A172 (cell line): ENCODE results near the gene TNFRSF12A. TPM values are rescaled to one million over a fixed set of nuclear protein-coding genes. Genes with fewer than 3 reads are reported as not detected.

Experiments
- DNase-seq: peaks from one replicate; pipeline ENCODE4 v3.0.0-alpha.2; 2015; ENCODE audit warnings: low spot score
- total RNA-seq: library from RNA; depleted of rRNA; stranded (reverse); fragments of >200 nt; shearing (Covaris generic); gene quantifications from 2 replicates; pipeline ENCODE4 v1.2.3, GENCODE V29; 2014

Gene TNFRSF12A
- total RNA-seq, 1 experiment from 2014 or later = 551 TPM

DNA sequence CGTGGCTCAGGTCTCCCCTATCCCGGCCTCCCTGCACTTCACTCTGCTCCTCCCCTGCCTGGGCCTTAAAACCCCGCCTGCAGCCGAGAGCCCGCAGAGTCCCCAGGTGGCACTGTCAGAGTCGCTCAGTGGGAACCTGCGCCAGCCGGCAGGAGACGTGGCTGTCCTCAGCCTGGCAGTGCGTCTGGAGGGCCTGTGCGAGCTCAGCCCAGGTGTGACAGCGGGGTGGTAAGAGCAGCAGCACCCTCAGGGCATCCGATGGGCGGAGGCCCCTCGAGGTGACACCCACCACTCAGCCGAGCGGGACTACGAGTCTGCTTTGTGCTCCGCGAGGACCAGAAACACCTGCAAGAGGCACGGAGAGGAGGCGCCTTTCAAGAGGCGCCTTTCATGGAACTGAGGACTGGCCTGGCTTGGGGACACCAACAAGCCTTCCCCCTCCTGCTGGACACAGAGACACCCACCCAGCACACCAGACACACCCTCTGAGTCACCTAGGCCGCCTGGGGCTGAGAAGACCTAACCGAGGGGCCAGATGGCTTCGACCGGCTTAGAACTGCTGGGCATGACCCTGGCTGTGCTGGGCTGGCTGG is 7.2 kb upstream of the TNFRSF12A start, which contains the start of gene CLDN9:
TSS of gene CLDN9 (plus strand) at position 96 of the 593 bp plus-strand sequence. CDS start at position 536, 440 bp downstream.
- peak; percentile 67 for DNase-seq

DNA sequence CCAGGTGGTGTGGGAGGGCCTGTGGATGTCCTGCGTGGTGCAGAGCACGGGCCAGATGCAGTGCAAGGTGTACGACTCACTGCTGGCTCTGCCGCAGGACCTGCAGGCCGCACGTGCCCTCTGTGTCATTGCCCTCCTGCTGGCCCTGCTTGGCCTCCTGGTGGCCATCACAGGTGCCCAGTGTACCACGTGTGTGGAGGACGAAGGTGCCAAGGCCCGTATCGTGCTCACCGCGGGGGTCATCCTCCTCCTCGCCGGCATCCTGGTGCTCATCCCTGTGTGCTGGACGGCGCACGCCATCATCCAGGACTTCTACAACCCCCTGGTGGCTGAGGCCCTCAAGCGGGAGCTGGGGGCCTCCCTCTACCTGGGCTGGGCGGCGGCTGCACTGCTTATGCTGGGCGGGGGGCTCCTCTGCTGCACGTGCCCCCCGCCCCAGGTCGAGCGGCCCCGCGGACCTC is 6.6 kb upstream of the TNFRSF12A start:
- DNase-seq = peak; percentile 55

DNA sequence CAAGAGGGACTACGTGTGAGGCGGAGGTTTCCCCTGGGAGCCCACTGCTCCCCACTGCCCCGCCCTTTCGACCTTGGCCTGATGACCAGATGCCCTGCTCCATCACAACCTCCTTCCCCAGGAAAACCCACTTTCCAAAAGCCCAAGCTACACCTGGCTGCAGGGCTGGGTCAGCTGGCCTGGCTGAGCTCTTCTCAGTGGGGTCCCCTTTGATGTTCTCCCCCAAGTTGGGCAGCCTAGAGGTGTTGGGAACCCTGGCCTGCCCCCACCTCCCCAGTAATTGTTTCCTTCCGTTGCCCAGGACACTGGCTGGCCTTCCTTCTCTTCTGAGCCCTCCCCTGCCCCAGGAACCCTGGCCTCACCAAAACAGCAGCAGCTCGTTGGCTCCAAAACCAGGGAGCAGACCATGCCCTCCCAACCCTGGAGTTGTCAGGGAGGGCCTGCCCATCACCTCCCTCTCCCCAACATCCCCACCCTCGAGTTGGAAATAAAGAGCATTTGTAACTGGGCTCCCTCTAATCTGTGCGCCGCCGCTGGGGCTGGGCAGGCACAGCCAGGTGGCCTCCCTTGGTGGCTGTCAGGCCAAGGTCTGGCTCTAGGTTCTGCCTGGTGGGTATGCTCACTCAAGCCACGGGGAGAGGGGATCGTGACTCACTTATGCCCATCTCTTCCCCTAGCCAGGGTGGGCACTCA is 6.0 kb upstream of the TNFRSF12A start:
- DNase-seq = no peak

DNA sequence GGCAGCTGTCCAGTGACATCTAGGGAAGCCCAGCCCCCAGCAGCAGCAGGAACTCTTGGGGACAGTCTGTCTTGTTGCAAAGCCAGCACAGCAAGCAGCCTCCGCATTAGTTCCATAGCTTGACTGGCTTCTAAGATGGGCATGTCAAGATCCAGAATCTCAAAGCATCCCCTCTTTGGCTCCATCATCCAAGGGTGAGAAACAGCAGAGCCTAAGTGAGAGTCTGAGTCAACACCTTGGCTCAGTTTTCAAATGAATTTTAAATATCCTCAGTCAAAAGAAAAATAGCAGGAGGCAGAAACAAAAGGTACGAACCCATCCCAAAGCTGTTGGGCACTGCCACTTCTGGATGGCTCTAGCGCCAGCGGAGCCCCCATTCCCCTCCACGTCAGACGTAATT is 5.2 kb upstream of the TNFRSF12A start:
- no peak for DNase-seq

DNA sequence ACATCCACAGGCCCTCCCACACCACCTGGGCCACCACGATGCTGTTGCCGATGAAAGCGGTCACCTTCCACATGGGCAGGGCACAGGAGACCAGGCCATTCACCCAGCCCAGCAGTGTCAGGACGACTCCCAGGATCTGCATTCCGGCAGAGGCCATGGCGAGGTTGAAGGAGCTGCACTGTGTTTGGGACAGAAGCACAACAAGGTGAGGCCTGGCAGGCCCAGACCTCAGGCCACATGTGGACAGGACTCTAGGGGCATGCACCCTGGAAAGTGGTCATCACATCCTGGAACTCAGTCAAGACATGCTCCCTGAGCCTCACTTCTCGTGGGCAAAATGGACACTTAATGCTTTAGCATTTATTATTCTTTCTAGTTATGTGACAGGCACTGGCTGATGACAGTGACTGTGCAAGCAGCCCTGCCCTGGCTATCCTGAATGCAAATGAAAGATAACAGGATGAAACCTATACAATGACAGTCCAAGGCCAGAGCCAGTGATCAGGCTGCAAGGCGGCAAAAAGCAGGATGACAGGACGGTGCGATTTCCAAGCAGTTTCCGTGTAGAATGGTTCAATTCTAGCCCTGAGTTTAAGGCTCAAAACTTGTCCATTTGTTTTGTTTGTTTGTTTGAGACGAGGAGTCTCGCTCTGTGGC is 4.2 kb upstream of the TNFRSF12A start:
- DNase-seq = no peak

DNA sequence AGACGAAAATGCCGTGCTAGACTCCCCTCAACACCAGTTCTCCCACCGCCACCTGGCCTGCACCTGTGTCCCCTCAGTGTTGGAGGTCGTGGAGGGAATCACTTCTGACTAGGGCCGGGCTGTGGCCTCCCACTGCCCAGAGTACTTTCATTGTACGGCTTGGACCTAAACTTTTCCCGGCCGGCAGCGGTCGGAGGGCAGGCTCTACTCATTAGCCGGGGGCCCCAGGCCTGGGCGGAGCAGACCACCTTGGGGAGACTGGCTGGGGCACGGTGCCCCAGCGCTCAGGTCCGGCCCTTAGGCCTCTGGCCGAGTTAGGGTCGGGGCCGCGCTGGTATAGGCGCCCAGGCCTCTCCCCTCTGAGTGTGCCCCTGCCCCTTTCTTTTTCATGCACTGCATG is 2.8 kb upstream of the TNFRSF12A start:
- no peak for DNase-seq

DNA sequence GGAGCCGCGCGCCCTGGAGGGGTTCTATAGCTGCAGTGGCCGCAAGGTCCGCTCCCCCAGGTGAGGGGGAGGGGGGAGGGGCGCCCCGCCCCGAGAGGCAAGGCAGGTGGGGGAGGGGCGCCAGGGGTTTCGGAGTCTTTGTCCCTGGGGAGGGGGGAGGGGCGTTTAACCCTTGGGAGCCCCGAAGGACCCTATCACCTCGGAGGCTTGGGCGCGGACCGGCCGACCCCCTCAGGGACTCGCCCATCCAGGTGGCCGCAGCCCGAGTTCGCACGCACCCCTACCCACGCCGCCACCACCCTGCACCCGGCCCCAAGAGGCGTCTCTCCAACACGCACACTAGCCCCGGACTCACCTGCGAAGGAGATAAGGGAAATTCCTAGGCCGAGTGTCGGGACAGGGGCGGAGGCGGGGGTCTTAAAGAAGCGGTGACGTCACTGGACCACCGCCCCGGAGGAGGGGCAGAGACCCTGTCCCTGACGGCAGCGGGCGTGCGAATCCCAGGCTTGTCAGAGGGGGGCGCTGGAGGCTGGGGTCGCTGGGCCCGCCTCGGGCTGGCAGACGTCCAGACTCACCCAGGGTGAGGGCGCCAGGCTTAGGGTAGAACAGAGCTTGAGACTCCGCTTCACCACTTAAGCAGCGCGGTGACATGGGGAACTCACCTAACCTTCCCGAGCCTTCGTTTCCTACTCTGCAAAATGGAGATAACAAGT is 2.2 kb upstream of the TNFRSF12A start, which contains the start of gene CLDN6:
TSS of gene CLDN6 (minus strand) at position 390 of the 713 bp plus-strand sequence. CDS start 2,162 bp downstream, outside the sequence.
- DNase-seq = no peak

DNA sequence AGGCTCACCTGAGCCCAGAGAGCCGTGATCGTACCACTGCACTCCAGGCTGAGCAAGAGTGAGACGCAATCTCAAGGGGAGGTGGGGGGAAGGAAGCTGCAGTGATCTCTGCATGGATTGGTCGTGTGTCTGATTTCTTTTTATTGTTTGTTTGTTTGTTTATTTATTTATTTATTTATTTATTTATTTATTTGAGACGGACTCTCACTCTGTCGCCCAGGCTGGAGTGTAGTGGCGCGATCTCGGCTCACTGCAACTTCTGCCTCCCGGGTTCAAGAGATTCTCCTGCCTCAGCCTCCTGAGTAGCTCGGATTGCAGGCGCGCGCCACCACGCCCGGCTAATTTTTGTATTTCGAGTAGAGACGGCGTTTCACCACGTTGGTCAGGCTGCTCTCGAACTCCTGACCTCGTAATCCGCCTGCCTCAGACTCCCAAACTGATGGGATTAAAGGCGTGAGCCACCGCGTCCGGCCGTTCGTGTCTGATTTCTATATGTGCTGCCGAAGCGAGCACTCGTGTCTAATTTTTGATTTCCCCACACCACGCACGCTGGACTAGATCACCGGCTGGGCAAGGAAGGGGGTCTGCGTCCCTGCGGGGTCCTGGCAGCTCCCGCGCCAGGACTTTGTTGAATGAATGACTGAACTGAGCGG is 448 bp upstream of the TNFRSF12A start:
- no peak for DNase-seq

DNA sequence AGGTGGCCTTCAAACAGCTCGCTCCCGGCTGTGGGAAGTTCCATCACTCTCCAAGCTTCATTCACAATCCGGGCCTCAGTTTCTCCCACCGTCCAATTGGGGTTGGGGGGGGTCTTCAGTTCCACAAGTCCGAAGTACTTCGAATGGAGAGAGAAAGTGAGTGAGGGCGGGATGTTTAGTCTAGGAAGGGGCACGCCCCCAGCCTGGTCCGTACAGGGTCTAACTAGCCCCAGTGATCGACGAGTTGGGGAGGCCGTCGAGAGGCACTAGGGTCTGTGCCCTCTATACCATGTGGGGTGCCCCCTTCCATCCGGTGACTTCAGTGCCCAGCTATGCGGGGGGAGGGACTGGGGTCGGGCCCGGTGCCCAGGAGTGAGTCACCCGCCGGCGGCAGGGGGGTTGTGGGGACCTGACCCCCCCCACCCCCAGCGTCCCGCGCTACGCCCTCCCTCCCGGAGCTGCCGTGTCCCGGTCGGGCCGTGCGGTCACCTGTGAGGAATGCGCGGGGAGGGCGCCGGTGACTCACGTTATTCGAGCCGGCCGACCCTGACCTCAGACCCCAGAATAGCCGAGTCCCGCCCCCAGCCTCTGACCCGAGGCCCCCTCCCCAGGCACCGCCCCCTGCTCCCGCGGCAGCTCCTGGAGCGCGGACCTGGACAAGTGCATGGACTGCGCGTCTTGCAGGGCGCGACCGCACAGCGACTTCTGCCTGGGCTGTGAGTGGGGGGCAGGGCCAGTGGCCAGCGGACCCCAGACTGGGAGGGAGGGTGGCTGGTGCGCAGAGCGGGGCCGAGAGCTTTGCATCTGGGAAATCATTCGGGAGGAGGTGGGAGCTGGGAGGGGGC is 658 bp downstream of the TNFRSF12A start:
- peak; percentile 94 for DNase-seq

DNA sequence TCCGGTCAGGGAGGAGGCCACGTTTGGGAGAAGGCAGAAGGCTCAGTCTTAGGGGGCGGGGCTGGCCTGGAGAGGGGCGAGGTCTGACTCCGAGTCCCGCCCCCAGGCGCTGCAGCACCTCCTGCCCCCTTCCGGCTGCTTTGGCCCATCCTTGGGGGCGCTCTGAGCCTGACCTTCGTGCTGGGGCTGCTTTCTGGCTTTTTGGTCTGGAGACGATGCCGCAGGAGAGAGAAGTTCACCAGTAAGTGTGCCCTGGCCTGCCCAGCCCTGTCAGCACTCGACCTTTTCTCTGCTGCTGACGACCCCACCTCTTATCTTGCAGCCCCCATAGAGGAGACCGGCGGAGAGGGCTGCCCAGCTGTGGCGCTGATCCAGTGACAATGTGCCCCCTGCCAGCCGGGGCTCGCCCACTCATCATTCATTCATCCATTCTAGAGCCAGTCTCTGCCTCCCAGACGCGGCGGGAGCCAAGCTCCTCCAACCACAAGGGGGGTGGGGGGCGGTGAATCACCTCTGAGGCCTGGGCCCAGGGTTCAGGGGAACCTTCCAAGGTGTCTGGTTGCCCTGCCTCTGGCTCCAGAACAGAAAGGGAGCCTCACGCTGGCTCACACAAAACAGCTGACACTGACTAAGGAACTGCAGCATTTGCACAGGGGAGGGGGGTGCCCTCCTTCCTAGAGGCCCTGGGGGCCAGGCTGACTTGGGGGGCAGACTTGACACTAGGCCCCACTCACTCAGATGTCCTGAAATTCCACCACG is 1.5 kb downstream of the TNFRSF12A start:
- peak; percentile 97 for DNase-seq

DNA sequence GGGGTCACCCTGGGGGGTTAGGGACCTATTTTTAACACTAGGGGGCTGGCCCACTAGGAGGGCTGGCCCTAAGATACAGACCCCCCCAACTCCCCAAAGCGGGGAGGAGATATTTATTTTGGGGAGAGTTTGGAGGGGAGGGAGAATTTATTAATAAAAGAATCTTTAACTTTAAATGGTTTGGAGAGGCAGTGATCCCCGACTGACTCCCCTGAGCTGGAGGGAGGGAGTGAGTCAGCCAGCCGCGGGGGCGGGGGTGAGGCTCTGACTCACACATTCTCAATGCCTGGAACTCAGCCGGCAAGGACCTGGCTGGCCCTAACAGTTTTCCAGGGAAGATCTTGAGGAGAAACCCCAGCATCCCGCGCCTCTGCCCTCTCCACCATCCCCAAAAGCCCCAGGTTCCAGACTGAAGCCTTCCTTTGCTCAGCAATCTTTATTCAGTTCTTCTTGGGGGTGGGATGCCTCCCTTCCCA is 2.1 kb downstream of the TNFRSF12A start:
- peak; percentile 97 for DNase-seq

DNA sequence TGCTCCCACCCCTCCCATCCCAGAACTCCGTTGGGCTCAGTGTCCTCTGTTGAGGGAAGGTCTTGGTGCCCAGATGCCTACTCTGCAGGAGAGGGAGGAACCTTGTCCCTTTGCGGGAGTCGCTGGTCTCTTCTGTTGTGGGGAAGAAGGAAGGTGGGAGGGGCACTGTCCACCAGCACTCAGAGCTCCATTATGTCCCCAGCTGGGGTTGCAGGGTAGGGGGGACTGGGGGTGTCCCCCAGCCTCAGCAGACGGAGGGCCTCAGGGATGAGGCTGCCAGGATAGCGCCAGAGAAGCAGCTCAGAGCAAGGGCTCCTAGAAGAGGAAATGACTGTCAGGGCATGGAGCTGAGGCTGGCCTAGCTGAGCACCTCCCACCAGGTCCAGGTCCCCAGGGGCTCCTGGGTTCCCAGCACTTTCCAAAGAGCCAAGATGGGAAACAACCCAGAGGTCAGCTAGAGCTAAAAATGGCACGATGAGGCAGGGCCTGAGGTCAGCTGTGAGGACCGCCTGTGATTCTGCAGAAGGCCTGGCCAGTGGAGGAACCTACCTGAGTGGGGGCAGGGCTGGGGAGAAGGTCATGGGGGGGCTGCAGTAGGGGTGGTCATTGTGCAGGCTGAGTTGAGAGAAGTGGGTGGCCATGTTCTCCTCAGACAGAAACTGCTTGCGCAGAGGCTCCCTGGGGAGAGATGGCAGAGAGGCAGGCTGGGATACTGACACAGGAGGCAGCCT is 2.7 kb downstream of the TNFRSF12A start:
- no peak for DNase-seq

DNA sequence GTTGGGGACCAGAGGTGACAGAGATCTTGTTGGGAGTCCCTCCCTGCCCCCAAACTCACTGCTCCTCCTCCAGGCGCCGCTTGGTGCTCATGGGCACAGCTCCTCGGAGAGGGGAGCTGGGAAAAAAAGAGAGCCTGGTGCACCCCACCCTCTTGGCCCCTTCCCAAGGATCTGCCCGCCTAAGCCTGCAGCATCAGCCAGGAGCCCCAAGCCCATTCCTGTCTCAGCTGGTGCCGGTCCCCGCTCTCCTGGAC is 3.2 kb downstream of the TNFRSF12A start:
- DNase-seq = peak; percentile 96

DNA sequence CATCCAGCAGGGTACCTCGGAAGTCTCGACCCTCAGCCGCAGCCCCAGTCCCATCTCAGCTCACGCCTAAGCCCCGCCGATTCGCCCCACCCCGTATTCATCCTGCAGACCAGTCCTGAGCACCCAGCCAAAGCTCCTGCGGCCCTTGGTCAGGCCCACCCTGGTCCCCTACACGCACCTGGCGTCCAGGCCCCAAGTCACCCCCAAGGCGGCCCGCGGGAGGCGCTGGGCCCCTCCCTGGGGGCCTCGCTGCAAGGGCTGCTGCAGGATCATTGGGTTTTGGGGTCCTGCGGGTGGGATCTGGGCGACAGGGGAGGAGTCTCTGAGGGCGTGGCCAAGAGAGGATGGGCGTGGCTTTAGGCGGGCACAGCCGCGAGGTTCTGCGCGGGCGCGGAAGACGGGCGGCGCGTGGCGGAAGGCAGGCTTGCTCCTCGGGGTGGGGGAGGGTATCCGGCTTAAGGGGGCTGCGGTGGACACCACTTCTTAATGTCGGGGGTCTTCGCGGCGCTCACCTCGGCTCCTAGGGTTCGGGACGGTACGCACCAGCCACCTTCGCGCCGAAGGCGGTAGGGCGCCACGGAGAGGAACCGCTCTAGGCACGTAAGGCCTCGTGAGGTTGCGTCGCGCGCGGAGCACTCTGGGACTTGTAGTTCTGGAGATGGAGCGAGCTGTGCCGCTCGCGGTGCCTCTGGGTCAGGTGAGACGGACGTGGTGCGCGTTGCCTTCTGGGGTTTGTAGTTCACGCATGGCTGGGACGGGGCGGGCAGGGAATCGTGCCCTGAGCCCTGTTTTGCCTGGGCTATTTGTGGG is 3.7 kb downstream of the TNFRSF12A start, which contains the start of the genes HCFC1R1 and THOC6:
TSS of gene HCFC1R1 (minus strand) at position 274 of the 810 bp plus-strand sequence. CDS start at position 273, 1 bp downstream.
TSS of gene THOC6 (plus strand) at position 367 of the 810 bp plus-strand sequence. CDS start at position 659, 292 bp downstream.
- DNase-seq = peak; percentile 96

DNA sequence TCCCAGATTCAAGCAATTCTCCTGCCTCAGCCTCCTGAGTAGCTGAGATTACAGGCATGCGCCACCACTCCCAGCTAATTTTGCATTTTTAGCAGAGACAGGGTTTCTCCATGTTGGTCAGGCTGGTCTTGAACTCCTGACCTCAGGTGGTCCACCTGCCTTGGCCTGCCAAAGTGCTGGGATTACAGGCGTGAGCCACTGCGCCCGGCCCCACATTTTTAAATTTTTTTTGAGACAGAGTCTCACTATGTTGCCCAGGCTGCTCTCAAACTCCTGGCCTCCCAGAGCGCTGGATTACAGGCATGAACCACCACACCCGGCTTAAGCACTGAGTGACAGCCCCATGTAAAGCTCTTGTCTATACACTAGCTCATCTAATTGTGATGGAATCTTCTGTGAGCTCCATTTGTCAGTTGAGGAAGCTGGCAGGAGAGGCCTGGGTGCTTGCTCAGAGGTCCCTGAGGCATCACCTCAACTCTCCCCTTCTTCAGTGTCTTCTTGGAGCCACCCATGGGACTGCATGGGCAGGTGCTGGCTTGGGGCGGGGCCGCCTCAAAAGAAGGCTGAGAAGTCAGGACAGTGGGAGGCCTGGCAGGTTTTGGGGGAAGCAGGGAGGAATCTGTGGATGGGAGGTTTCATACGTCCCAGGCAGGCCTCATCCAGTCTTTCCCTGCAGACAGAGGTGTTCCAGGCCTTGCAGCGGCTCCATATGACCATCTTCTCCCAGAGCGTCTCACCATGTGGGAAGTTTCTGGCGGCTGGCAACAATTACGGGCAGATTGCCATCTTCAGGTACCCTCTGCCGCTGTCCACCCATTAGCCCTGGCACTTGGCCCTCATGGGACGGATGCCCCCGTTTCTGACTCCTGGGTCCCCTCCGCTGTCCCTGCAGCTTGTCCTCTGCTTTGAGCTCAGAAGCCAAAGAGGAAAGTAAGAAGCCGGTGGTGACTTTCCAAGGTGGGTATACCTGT is 5.1 kb downstream of the TNFRSF12A start:
- DNase-seq = no peak

DNA sequence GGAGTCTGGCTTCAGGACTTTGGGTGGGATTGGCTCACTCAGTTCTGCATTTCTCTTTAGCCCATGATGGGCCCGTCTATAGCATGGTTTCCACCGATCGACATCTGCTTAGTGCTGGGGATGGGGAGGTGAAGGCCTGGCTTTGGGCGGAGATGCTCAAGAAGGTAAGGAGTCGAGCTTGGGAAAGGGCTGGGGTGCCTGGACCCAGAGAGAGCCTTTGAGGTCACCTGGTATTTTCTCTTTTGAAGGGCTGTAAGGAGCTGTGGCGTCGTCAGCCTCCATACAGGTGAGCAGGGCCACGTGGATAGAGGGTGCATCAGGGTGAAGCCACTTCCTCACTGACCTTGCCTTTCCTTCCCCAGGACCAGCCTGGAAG is 5.8 kb downstream of the TNFRSF12A start:
- no peak for DNase-seq
